HPDE6-E6E7 (cell line): Measurements from ENCODE around the gene FANCE.

Experiments used
- DNase-seq: peaks from one replicate; pipeline ENCODE4 v3.0.0; 2011; ENCODE audit warnings: missing footprints; ENCODE audit errors: extremely low spot score

The FANCE gene

GRCh38 chr6:35483893-35484645 lies 31.9 kb downstream of the FANCE start:
- no peak for DNase-seq

GRCh38 chr6:35484921-35485392 lies 32.8 kb downstream of the FANCE start:
- DNase-seq = peak; percentile 58

GRCh38 chr6:35485402-35485877 lies 33.3 kb downstream of the FANCE start:
- peak; percentile 81 for DNase-seq

- DNase-seq = peak; percentile 92
These were observed 34.1 kb downstream of the FANCE start for GRCh38 chr6:35486005-35486925.

- peak; percentile 63 for DNase-seq
These were observed 35.7 kb downstream of the FANCE start for GRCh38 chr6:35487658-35488516.

- DNase-seq = no peak
These were observed 36.4 kb downstream of the FANCE start for GRCh38 chr6:35488517-35488862.

- DNase-seq = no peak
These were observed 36.9 kb downstream of the FANCE start for GRCh38 chr6:35489066-35489465.

- no peak for DNase-seq
These were observed 38.1 kb downstream of the FANCE start for GRCh38 chr6:35489995-35490791.

- DNase-seq = no peak
These were observed 38.9 kb downstream of the FANCE start for GRCh38 chr6:35490821-35491557.

GRCh38 chr6:35491558-35492257 lies 39.6 kb downstream of the FANCE start:
- no peak for DNase-seq

GRCh38 chr6:35492258-35492973 lies 40.3 kb downstream of the FANCE start:
- DNase-seq = no peak

GRCh38 chr6:35492974-35493284 lies 40.8 kb downstream of the FANCE start:
- DNase-seq = no peak

- no peak for DNase-seq
These were observed 41.3 kb downstream of the FANCE start for GRCh38 chr6:35493307-35493983.

- DNase-seq = no peak
These were observed 42.0 kb downstream of the FANCE start for GRCh38 chr6:35494161-35494563.

- DNase-seq = no peak
These were observed 43.3 kb downstream of the FANCE start for GRCh38 chr6:35495258-35496035.

GRCh38 chr6:35496036-35496840 lies 44.1 kb downstream of the FANCE start:
- no peak for DNase-seq
